Heart left ventricle (tissue), 16 donors: ENCODE data around the gene MED27. TPM values are rescaled to one million over a fixed set of nuclear protein-coding genes. Genes with fewer than 3 reads are reported as not detected.

Source experiments
- ATAC-seq, 4 donors: fragments of 200-7000 bp; cut with Tn5 transposase; one replicate each; pipeline ENCODE4 v1.9.1; 2020 to 2022; ENCODE audit warnings: moderate library complexity in 4 of 4, mild to moderate bottlenecking in 3 of 4, moderate number of reproducible peaks in 1 of 4
- DNase-seq, 5 donors: peaks; one replicate each; pipeline ENCODE4 v3.0.0-alpha.2; 2020
- H3K27ac ChIP-seq, 12 donors: fragments of 200-600 bp; sonication (generic) in 4 of 12; one replicate each; pipeline versions ENCODE4 v1.5.0 to v1.8.0; 2016 to 2022; ENCODE audit warnings: mild to moderate bottlenecking in 2 of 12
- H3K27me3 ChIP-seq, 9 donors: fragments of 200-600 bp; sonication (generic) in 2 of 9; one replicate each; pipeline versions ENCODE4 v1.5.1 to v1.8.0; 2016 to 2022; ENCODE audit warnings: mild to moderate bottlenecking in 3 of 9
- H3K36me3 ChIP-seq, 9 donors: fragments of 200-600 bp; sonication (generic) in 2 of 9; one replicate each; pipeline versions ENCODE4 v1.5.0 to v1.8.0; 2018 to 2022; ENCODE audit warnings: mild to moderate bottlenecking in 2 of 9
- H3K4me1 ChIP-seq, 12 donors: fragments of 200-600 bp; sonication (generic) in 4 of 12; one replicate each; pipeline versions ENCODE4 v1.5.0 to v1.8.0; 2016 to 2022; ENCODE audit warnings: mild to moderate bottlenecking in 3 of 12
- H3K4me3 ChIP-seq, 12 donors: fragments of 200-600 bp; sonication (generic) in 4 of 12; one replicate each; pipeline versions ENCODE4 v1.5.0 to v1.8.0; 2017 to 2022; ENCODE audit warnings: mild to moderate bottlenecking in 9 of 12, moderate library complexity in 4 of 12
- H3K9me3 ChIP-seq, 12 donors: fragments of 200-600 bp; sonication (generic) in 4 of 12; one replicate each; pipeline versions ENCODE4 v1.5.0 to v1.8.0; 2016 to 2022; ENCODE audit warnings: mild to moderate bottlenecking in 1 of 12
- CTCF ChIP-seq, 12 donors: fragments of 200-600 bp; sonication (generic) in 4 of 12; IDR thresholded peaks; one replicate each; pipeline versions ENCODE4 v1.5.0 to v1.8.0; 2018 to 2022; ENCODE audit warnings: antibody characterized with exemption in 12 of 12, mild to moderate bottlenecking in 5 of 12
- POLR2A ChIP-seq, 2 donors: fragments of 450-650 bp; IDR thresholded peaks; one replicate each; pipeline ENCODE4 v1.6.1; 2017; ENCODE audit warnings: antibody characterized with exemption in 2 of 2, mild to moderate bottlenecking in 2 of 2, moderate library complexity in 2 of 2
- WGBS, 4 donors: extraction: QIAGEN DNeasy Blood & Tissue Kit in 2 of 4; methylation state at CpG; one replicate each; pipeline versions ENCODE4 v1.1.5 to v1.1.7; 2013 to 2018; 5-methylcytosine and 5-hydroxymethylcytosine counted together
- intact Hi-C, 10 donors: fragments of 100-400 bp; cut with DNase I; formaldehyde crosslinking; loops; one replicate each; pipeline versions ENCODE4 v1.11.1 to v1.14.2; 2022
- polyA plus RNA-seq, 2 donors: library from polyadenylated mRNA; stranded (reverse); fragments of 200-250 nt; gene quantifications; one replicate each; pipeline ENCODE4 v1.2.3, GENCODE V29; 2013
- total RNA-seq, 9 donors: library from RNA; depleted of rRNA in 2 of 9; stranded (reverse); fragments of >200 nt in 2 of 9; fragmentation: NEBNext Ultra II Directional in 3 of 9; extraction: Animal tissue kit (Norgen Biotek cat#: 25700) in 3 of 9; gene quantifications; one replicate each; pipeline versions ENCODE4 v1.1.0 to v1.2.4, GENCODE V29; 2016 to 2023
- donor health status: ischemic (EF 13 %, LVEDD 7.1; RV severe dilation, severe dysfunction).
- donor health status: healthy with polysubstance abuse.
- donor health status: DM: no; HTN: yes; CAD: no.
- donor health status: DM: no; HTN: no; CAD: no.
- donor health status: ischemic (EF 25% LVEDD 6.9; RV normal size, moderate dysfunction).
- donor health status: ischemic (EF 25% LVEDD 5.7; RV mildly dilated, moderate dysfunction).
- donor health status: healthy.
- donor health status: DM: yes; HTN: yes; CAD: no.
- donor health status: ischemic (EF 35%, LVEDD 5.7; RV mildly dilated, moderate dysfunction).
- donor health status: nonischemic (EF 11% LVEDD 7.7; RV severe dilation, severe dysfunction).
- donor health status: DM: yes; HTN: yes; CAD: no.
- donor health status: PGD.
- donor health status: ischemic (EF 29% LVEDD 5.4; RV normal size, mild dysfunction).
- donor health status: nonischemic (EF 23%, LVEDD 6.1; RV moderate dilation, normal function).

MED27 gene
- total and polyA plus RNA-seq, 11 donors, result 14.3 to 23.0 (median 15.6) TPM

GRCh38 chr9:132108728-132109127 is 29.1 kb upstream of the MED27 start:
- Histone ChIP-seq H3K9me3 (no peaks in the 10 kb centered on the region), H3K27ac (no peak overlapping the region), H3K27me3 (peaks cover 0 to 8% (median 0%) of the 10 kb centered on the region in 9 donors), H3K36me3 (no peaks in the 10 kb centered on the region), H3K4me1 (no peaks in the 10 kb centered on the region), H3K4me3 (no peak overlapping the region)
- no peak for TF ChIP-seq CTCF (IDR thresholded peaks at IDR 0.05)
- ATAC-seq, result no peak
- intact Hi-C loops, result loop anchor here in 1 of 10 donors (10.0 kb wide), 1 partner anchor 324 kb away; no protein-coding TSS in a partner anchor
- 65 to 66% (median 65%) methylated on average over 7 of the region's 7 CpGs for WGBS, 4 donors
- no peak for DNase-seq

GRCh38 chr9:132099741-132100407 is 20.2 kb upstream of the MED27 start:
- no peak for TF ChIP-seq CTCF (IDR thresholded peaks at IDR 0.05)
- no peak for TF ChIP-seq POLR2A (IDR thresholded peaks at IDR 0.05)
- H3K27me3 ChIP-seq, result peaks cover 0 to 18% (median 0%) of the 10 kb centered on the region in 9 donors
- no peak for DNase-seq
- peaks cover 0 to 11% (median 0%) of the 10 kb centered on the region in 12 donors for H3K9me3 ChIP-seq
- H3K27ac ChIP-seq, result no peak overlapping the region
- H3K36me3 ChIP-seq, result no peaks in the 10 kb centered on the region
- WGBS, 4 donors, result 63 to 71% (median 66%) methylated on average over 8 of the region's 8 CpGs
- intact Hi-C loops, result loop anchor here in 1 of 10 donors (10.0 kb wide), 1 partner anchor 315 kb away; no protein-coding TSS in a partner anchor
- ATAC-seq, result no peak
- no peaks in the 10 kb centered on the region for H3K4me1 ChIP-seq
- H3K4me3 ChIP-seq, result no peak overlapping the region

GRCh38 chr9:132099167-132099566 is 19.5 kb upstream of the MED27 start:
- Histone ChIP-seq H3K27me3 (peaks cover 0 to 18% (median 0%) of the 10 kb centered on the region in 9 donors), H3K27ac (no peak overlapping the region), H3K36me3 (no peaks in the 10 kb centered on the region), H3K4me1 (no peaks in the 10 kb centered on the region), H3K9me3 (peaks cover 0 to 11% (median 0%) of the 10 kb centered on the region in 12 donors), H3K4me3 (no peak overlapping the region)
- no peak for ATAC-seq
- WGBS, 4 donors, result 79 to 85% (median 80%) methylated on average over 7 of the region's 7 CpGs
- TF ChIP-seq POLR2A (IDR thresholded peaks at IDR 0.05) (no peak), CTCF (IDR thresholded peaks at IDR 0.05) (no peak)
- no peak for DNase-seq
- intact Hi-C loops, result no loop called here

- Histone ChIP-seq H3K4me3 (no peak overlapping the region), H3K4me1 (no peaks in the 10 kb centered on the region), H3K9me3 (no peaks in the 10 kb centered on the region), H3K36me3 (no peaks in the 10 kb centered on the region), H3K27me3 (peaks cover 0 to 12% (median 0%) of the 10 kb centered on the region in 9 donors), H3K27ac (no peak overlapping the region)
- intact Hi-C loops, result no loop called here
- no peak for ATAC-seq
- 66 to 81% (median 78%) methylated on average over 2 of the region's 2 CpGs for WGBS, 4 donors
- DNase-seq, result no peak
- no peak for TF ChIP-seq CTCF (IDR thresholded peaks at IDR 0.05)
- no peak for TF ChIP-seq POLR2A (IDR thresholded peaks at IDR 0.05)
Observed at GRCh38 chr9:132094314-132094791, 14.7 kb upstream of the MED27 start.
